GM23338 (cell line): ENCODE measurements around the gene NUAK2. TPM values are rescaled to one million over a fixed set of nuclear protein-coding genes. Genes with fewer than 3 reads are reported as not detected.

Source experiments
- ATAC-seq: fragments of 200-7000 bp; cut with Tn5 transposase; 3 replicates; pipeline ENCODE4 v1.9.1; 2020
- DNase-seq: peaks from one replicate; pipeline ENCODE4 v3.0.0-alpha.2; 2015; ENCODE audit warnings: low spot score
- H2AFZ ChIP-seq: fragments of 200-600 bp; sonication (generic); 2 replicates; pipeline ENCODE4 v1.8.0; 2016; ENCODE audit warnings: antibody characterized with exemption, mild to moderate bottlenecking, moderate library complexity
- H3F3A ChIP-seq: fragments of 200-600 bp; sonication (generic); replicated peaks from 2 replicates; pipeline ENCODE4 v1.8.0; 2017; ENCODE audit warnings: antibody characterized with exemption, mixed run types, low read depth
- H3K27ac ChIP-seq: fragments of 200-600 bp; sonication (generic); 2 replicates; pipeline ENCODE4 v1.6.1; 2016; ENCODE audit warnings: low read depth
- H3K27me3 ChIP-seq: fragments of 200-600 bp; sonication (generic); 2 replicates; pipeline ENCODE4 v1.8.0; 2016; ENCODE audit warnings: mild to moderate bottlenecking, mixed run types, moderate library complexity; ENCODE audit not compliant: insufficient read depth
- H3K36me3 ChIP-seq: fragments of 200-600 bp; sonication (generic); 2 replicates; pipeline ENCODE4 v1.8.0; 2016; ENCODE audit warnings: mild to moderate bottlenecking; ENCODE audit not compliant: insufficient read depth
- H3K4me1 ChIP-seq: fragments of 200-600 bp; sonication (generic); 2 replicates; pipeline ENCODE4 v1.8.0; 2016; ENCODE audit warnings: mild to moderate bottlenecking, moderate library complexity; ENCODE audit not compliant: insufficient read depth
- H3K4me2 ChIP-seq: fragments of 200-600 bp; sonication (generic); 2 replicates; pipeline ENCODE4 v1.7.1; 2017; ENCODE audit warnings: mixed run types
- H3K4me3 ChIP-seq: fragments of 200-600 bp; sonication (generic); 2 replicates; pipeline ENCODE4 v1.6.1; 2016; ENCODE audit warnings: mixed run types
- H3K79me2 ChIP-seq: fragments of 200-600 bp; sonication (generic); replicated peaks from 2 replicates; pipeline ENCODE4 v1.8.0; 2017; ENCODE audit warnings: mild to moderate bottlenecking; ENCODE audit not compliant: insufficient read depth
- H3K9me2 ChIP-seq: fragments of 200-600 bp; sonication (generic); 2 replicates; pipeline ENCODE4 v1.8.0; 2017; ENCODE audit not compliant: insufficient read depth
- H4K20me1 ChIP-seq: fragments of 200-600 bp; sonication (generic); replicated peaks from 2 replicates; pipeline ENCODE4 v1.8.0; 2017; ENCODE audit warnings: mild to moderate bottlenecking; ENCODE audit not compliant: insufficient read depth
- H3K27ac Mint-ChIP-seq: 2 replicates; pipeline ENCODE4 v1.8.0; 2020; ENCODE audit warnings: inconsistent platforms, mild to moderate bottlenecking, moderate library complexity, mixed read lengths
- H3K27me3 Mint-ChIP-seq: 3 replicates; pipeline ENCODE4 v1.8.0; 2022; ENCODE audit warnings: low read depth, mild to moderate bottlenecking, moderate library complexity, mixed read lengths, inconsistent platforms; ENCODE audit not compliant: insufficient read depth, poor library complexity
- H3K36me3 Mint-ChIP-seq: 3 replicates; pipeline ENCODE4 v1.8.0; 2021; ENCODE audit warnings: low read depth, mild to moderate bottlenecking, inconsistent platforms, moderate library complexity, mixed read lengths
- H3K4me1 Mint-ChIP-seq: 3 replicates; pipeline ENCODE4 v1.8.0; 2020; ENCODE audit warnings: mild to moderate bottlenecking, inconsistent platforms, mixed read lengths
- H3K4me3 Mint-ChIP-seq: 3 replicates; pipeline ENCODE4 v1.8.0; 2021; ENCODE audit warnings: moderate library complexity, mild to moderate bottlenecking, inconsistent platforms, mixed read lengths
- H3K9me3 Mint-ChIP-seq: 3 replicates; pipeline ENCODE4 v1.8.0; 2020; ENCODE audit warnings: moderate library complexity, mild to moderate bottlenecking, inconsistent platforms, mixed read lengths
- CREB1 ChIP-seq: fragments of 250-450 bp; sonication (Bioruptor Pico); IDR thresholded peaks from 2 replicates; pipeline ENCODE4 v1.5.0; 2020; ENCODE audit warnings: low read depth, mild to moderate bottlenecking, moderate library complexity
- ETS1 ChIP-seq: IDR thresholded peaks from 2 replicates; pipeline ENCODE4 v1.6.1; 2016; ENCODE audit warnings: antibody characterized with exemption
- EZH2phosphoT487 ChIP-seq: fragments of 200-600 bp; sonication (generic); IDR thresholded peaks from one replicate; pipeline ENCODE4 v1.8.1; 2018; ENCODE audit warnings: antibody characterized with exemption; ENCODE audit not compliant: unreplicated experiment
- JUNB ChIP-seq: IDR thresholded peaks from one replicate; pipeline ENCODE4 v1.6.1; 2016; ENCODE audit warnings: antibody characterized with exemption; ENCODE audit not compliant: unreplicated experiment
- ZNF331 ChIP-seq: fragments of 250-450 bp; sonication (Bioruptor Pico); IDR thresholded peaks from 2 replicates; pipeline ENCODE4 v1.5.0; 2020; ENCODE audit warnings: low read depth, mild to moderate bottlenecking, moderate library complexity
- polyA plus RNA-seq: library from polyadenylated mRNA; unstranded; fragments of >200 nt; fragmentation: Nextera tagmentation; extraction: Ambion mirVana; gene quantifications from 2 replicates; pipeline ENCODE4 v1.2.1, GENCODE V29; 2016
- total RNA-seq: library from RNA; depleted of rRNA; stranded (reverse); fragments of >200 nt; shearing (Covaris generic); gene quantifications from 2 replicates; pipeline ENCODE4 v1.2.3, GENCODE V29; 2014
- TF ChIP-seq, protein P1 (sequence below): fragments of 250-450 bp; sonication (Bioruptor Pico); IDR thresholded peaks from 2 replicates; pipeline ENCODE4 v1.5.0; 2020; ENCODE audit warnings: mild to moderate bottlenecking, moderate library complexity
- TF ChIP-seq, protein P2 (sequence below), 2 experiments: fragments of 200-600 bp in 1 of 2; sonication (generic) in 1 of 2; conservative IDR thresholded peaks; 2 replicates each; pipeline versions ENCODE4 v1.5.1 to v1.6.1; 2016 to 2017; ENCODE audit warnings: antibody characterized with exemption in 2 of 2, low read depth in 2 of 2, mild to moderate bottlenecking in 2 of 2, moderate library complexity in 1 of 2

Gene NUAK2
- total and polyA plus RNA-seq, 2 experiments from 2014 or later: 7.8 to 15.3 TPM

DNA sequence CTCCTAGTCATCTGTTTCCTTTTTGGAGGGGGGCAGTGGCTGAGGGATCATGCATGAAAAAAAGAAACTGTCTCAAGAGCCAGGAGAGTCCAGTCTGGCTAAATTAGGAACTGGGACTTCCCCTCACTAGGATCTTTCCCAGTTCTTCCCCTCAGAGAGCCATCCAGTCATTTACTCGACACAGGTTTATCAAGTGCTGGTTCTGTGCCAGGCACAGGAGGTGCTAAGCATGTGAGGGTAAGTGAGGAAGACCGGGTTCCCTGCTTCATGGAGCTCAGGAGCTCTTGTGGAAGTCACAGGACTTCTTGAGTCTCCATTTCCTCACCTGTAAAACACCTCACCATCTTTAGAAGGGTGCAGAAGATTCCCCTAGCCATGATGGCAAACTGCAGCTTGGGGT lies 8.6 kb upstream of the NUAK2 start (continued):
- TF ChIP-seq, protein P1, sequence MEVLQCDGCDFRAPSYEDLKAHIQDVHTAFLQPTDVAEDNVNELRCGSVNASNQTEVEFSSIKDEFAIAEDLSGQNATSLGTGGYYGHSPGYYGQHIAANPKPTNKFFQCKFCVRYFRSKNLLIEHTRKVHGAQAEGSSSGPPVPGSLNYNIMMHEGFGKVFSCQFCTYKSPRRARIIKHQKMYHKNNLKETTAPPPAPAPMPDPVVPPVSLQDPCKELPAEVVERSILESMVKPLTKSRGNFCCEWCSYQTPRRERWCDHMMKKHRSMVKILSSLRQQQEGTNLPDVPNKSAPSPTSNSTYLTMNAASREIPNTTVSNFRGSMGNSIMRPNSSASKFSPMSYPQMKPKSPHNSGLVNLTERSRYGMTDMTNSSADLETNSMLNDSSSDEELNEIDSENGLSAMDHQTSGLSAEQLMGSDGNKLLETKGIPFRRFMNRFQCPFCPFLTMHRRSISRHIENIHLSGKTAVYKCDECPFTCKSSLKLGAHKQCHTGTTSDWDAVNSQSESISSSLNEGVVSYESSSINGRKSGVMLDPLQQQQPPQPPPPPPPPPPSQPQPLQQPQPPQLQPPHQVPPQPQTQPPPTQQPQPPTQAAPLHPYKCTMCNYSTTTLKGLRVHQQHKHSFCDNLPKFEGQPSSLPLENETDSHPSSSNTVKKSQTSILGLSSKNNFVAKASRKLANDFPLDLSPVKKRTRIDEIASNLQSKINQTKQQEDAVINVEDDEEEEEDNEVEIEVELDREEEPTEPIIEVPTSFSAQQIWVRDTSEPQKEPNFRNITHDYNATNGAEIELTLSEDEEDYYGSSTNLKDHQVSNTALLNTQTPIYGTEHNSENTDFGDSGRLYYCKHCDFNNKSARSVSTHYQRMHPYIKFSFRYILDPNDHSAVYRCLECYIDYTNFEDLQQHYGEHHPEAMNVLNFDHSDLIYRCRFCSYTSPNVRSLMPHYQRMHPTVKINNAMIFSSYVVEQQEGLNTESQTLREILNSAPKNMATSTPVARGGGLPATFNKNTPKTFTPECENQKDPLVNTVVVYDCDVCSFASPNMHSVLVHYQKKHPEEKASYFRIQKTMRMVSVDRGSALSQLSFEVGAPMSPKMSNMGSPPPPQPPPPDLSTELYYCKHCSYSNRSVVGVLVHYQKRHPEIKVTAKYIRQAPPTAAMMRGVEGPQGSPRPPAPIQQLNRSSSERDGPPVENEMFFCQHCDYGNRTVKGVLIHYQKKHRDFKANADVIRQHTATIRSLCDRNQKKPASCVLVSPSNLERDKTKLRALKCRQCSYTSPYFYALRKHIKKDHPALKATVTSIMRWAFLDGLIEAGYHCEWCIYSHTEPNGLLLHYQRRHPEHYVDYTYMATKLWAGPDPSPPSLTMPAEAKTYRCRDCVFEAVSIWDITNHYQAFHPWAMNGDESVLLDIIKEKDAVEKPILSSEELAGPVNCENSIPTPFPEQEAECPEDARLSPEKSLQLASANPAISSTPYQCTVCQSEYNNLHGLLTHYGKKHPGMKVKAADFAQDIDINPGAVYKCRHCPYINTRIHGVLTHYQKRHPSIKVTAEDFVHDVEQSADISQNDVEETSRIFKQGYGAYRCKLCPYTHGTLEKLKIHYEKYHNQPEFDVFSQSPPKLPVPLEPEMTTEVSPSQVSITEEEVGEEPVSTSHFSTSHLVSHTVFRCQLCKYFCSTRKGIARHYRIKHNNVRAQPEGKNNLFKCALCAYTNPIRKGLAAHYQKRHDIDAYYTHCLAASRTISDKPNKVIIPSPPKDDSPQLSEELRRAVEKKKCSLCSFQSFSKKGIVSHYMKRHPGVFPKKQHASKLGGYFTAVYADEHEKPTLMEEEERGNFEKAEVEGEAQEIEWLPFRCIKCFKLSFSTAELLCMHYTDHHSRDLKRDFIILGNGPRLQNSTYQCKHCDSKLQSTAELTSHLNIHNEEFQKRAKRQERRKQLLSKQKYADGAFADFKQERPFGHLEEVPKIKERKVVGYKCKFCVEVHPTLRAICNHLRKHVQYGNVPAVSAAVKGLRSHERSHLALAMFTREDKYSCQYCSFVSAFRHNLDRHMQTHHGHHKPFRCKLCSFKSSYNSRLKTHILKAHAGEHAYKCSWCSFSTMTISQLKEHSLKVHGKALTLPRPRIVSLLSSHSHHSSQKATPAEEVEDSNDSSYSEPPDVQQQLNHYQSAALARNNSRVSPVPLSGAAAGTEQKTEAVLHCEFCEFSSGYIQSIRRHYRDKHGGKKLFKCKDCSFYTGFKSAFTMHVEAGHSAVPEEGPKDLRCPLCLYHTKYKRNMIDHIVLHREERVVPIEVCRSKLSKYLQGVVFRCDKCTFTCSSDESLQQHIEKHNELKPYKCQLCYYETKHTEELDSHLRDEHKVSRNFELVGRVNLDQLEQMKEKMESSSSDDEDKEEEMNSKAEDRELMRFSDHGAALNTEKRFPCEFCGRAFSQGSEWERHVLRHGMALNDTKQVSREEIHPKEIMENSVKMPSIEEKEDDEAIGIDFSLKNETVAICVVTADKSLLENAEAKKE (CRISPR knock-in tag): no peak
- TF ChIP-seq EZH2phosphoT487: no peak
- TF ChIP-seq JUNB: no peak
- no peak for TF ChIP-seq ZNF331
- TF ChIP-seq, protein P2, sequence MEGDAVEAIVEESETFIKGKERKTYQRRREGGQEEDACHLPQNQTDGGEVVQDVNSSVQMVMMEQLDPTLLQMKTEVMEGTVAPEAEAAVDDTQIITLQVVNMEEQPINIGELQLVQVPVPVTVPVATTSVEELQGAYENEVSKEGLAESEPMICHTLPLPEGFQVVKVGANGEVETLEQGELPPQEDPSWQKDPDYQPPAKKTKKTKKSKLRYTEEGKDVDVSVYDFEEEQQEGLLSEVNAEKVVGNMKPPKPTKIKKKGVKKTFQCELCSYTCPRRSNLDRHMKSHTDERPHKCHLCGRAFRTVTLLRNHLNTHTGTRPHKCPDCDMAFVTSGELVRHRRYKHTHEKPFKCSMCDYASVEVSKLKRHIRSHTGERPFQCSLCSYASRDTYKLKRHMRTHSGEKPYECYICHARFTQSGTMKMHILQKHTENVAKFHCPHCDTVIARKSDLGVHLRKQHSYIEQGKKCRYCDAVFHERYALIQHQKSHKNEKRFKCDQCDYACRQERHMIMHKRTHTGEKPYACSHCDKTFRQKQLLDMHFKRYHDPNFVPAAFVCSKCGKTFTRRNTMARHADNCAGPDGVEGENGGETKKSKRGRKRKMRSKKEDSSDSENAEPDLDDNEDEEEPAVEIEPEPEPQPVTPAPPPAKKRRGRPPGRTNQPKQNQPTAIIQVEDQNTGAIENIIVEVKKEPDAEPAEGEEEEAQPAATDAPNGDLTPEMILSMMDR (conservative IDR thresholded peaks at IDR 0.05; ENCODE audit: low read depth in 2 of 2): no peak
- TF ChIP-seq ETS1: no peak

DNA sequence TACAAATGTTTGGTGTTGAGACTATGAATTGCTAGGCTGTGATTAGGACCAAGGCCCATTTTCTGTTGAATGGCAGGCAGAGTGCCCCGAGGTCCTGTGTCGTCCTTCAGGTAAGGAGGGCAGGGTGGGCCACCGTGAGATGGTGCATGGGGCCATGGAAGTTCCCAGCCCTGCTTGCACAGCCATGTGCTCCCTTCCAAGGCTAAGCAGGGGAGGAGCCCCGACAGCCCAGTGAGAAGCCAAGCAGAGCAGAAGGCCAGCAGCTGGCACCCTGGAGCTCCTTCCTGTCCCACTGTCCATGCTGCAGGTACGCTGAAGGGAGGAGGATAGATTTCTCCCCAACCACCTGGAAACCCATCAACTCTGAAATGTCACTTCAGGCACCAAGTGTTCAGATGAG lies 8.2 kb upstream of the NUAK2 start:
- H3K36me3 Mint-ChIP-seq: no peaks in the 10 kb centered on the region
- H3K27me3 ChIP-seq: no peaks in the 10 kb centered on the region
- peaks cover 11% of the 10 kb centered on the region for H3K4me1 Mint-ChIP-seq
- no peak overlapping the region for H3K27ac ChIP-seq
- peaks cover 2% of the 10 kb centered on the region for H3K4me1 ChIP-seq
- no peaks in the 10 kb centered on the region for H3K36me3 ChIP-seq
- H3K9me3 Mint-ChIP-seq: no peaks in the 10 kb centered on the region
- no peak overlapping the region for H3K4me3 Mint-ChIP-seq
- H3K9me2 ChIP-seq: no peaks in the 10 kb centered on the region
- no peak overlapping the region for H2AFZ ChIP-seq
- H4K20me1 ChIP-seq: no peaks in the 10 kb centered on the region
- no peak overlapping the region for H3K27ac Mint-ChIP-seq
- H3K79me2 ChIP-seq: no peaks in the 10 kb centered on the region
- H3K4me3 ChIP-seq: no peak overlapping the region
- no peaks in the 10 kb centered on the region for H3F3A ChIP-seq
- no peak for ATAC-seq
- H3K27me3 Mint-ChIP-seq: peaks cover 7% of the 10 kb centered on the region
- no peak overlapping the region for H3K4me2 ChIP-seq
- DNase-seq: no peak
- no peak for TF ChIP-seq CREB1
- TF ChIP-seq, protein P1 (CRISPR knock-in tag): no peak
